NCI-H345 (cell line): ENCODE results near the gene CTTN.

ENCODE experiments used
- DNase-seq: peaks from one replicate; lab custom pipeline; 2025; lab: John Stamatoyannopoulos, UW

Gene CTTN

DNA sequence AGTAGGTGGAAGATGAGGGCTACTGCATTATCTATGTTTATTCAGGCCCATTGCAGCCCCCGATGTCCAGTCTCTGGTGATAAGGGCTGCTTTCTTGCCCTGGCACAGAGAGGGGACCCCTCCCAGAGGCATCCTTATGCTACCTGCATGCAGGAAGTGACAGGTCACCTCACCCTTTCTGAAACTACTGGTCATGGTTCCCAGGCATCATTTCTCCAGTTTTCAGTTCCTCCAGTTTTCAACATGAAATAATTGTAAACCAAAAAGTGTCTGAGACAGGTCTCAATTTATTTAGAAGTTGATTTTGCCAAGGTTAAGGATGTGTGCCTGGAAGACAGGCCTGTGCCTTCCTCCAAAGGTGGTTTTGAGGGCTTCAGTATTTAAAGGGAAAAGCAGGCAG lies 57.0 kb downstream of the CTTN start:
- DNase-seq: no peak

- DNase-seq: no peak
These were observed 58.7 kb downstream of the CTTN start for GRCh38 chr11:70456921-70457532.

- DNase-seq: no peak
These were observed 60.4 kb downstream of the CTTN start for GRCh38 chr11:70458736-70459135.

DNA sequence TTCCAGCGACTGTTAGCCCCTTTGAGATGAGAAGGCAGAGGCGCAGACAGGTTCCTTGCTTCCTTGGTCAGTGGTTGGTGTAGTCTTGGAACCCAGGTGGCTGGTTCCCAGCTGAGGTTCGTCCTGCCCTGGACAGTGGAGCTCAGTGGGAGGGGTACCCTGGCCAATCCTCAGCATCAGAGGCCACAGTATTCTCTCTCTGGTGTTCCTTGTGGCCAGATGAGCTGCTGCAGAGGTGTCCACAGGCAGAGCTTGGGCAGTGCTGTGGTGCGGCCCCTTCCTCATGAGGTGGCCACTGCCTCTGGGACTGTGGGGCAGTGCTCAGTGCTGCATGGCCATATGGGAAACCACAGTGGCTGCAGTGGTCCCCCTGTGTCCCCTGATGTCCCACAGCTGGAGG lies 61.8 kb downstream of the CTTN start:
- DNase-seq: no peak

GRCh38 chr11:70460964-70461363 lies 62.6 kb downstream of the CTTN start:
- DNase-seq: no peak

DNA sequence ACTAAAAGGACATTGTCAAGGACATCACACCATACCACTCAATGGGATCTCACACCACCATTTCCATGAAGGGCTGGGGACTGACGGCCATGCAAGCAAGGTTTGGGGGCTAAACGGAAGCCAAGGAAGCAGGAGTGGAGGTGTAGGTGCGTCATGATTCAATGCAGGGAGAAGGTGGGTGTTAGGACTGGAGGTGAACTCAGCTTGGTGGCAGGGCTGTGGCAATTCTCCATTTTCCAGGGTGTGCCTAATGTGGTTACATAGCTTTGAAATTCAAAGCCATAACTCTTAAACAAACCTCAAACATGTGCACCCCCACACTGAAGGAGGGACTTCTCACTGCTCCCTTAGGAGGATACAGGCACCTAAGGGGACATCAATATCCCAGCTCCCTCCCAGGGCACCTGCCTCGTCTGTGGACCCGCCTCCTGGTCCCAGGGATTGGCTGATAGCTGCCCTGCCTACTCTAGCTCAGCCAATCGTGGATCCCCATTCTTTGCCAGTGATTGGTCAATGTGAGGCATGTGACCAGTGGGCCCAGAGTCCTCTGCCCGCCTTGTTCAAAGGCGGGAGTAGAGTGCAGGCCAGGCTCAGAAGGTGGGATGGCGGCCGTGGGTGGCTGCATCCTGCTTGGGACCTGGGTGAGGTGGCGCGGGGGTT lies 64.6 kb downstream of the CTTN start:
- no peak for DNase-seq

- no peak for DNase-seq
These were observed 65.3 kb downstream of the CTTN start for GRCh38 chr11:70463478-70464255.

DNA sequence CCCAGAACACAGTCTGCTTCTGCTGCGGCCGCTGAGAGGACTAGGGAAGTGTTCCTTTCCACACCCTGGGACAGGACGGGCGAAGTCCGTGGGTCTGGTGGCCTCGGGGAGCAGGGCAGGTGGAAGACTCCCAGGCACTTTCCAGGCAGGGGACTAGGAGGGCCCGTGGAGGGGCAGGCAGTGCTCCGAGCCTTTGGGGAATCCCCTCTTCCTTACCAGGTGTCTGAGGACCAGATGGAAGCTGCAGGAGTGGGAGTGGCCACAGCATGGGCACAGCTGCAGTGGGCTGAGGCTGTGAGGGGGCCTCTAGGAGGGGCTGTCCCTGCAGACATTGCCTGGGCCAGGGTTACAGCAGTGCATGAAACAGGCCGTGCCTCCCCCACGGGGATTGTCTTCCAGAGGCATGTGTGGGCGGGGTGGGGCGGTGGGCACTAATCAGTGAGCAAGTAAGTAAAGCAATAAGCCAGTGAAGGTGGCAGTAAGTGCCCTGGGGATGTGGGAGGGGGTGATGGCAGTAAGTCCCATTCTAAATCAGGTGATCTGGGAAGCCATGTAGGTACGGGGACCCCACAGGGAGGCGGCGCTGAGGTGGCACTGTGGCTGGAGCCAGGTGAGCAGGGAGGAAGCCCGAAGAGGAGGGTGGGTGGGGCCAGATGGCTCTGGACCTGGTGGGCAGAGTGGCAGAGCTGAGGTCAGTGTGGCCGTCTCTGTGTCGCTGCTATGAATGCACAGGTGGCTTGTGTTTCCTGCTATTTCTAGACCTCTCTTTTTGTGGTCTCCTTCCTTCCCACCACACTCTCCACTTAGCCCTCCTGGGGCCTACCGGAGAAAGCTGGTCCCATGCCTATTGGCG lies 66.4 kb downstream of the CTTN start:
- DNase-seq: no peak

DNA sequence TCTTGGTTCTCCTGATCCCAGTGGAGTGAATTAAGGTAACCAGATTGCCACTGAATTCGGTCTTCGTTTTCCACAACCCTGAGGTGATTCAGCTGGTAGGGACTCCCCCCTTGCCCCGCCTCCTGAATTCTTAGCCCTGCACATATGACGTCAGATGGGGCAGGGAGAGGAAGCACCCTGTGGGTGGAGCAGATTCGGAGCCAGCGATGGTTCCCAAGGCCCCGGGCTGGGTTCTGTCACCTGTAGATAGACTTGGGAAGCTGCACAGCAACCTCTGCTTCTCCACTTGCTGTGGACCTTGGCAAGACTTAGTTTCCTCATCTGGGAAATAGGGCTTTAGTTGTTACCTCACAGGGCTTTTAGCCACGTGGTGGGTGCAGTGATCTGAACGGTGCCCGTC lies 67.8 kb downstream of the CTTN start:
- no peak for DNase-seq

GRCh38 chr11:70466596-70466995 lies 68.3 kb downstream of the CTTN start:
- no peak for DNase-seq

GRCh38 chr11:70467201-70468085 lies 69.1 kb downstream of the CTTN start:
- DNase-seq: peak; percentile 74

DNA sequence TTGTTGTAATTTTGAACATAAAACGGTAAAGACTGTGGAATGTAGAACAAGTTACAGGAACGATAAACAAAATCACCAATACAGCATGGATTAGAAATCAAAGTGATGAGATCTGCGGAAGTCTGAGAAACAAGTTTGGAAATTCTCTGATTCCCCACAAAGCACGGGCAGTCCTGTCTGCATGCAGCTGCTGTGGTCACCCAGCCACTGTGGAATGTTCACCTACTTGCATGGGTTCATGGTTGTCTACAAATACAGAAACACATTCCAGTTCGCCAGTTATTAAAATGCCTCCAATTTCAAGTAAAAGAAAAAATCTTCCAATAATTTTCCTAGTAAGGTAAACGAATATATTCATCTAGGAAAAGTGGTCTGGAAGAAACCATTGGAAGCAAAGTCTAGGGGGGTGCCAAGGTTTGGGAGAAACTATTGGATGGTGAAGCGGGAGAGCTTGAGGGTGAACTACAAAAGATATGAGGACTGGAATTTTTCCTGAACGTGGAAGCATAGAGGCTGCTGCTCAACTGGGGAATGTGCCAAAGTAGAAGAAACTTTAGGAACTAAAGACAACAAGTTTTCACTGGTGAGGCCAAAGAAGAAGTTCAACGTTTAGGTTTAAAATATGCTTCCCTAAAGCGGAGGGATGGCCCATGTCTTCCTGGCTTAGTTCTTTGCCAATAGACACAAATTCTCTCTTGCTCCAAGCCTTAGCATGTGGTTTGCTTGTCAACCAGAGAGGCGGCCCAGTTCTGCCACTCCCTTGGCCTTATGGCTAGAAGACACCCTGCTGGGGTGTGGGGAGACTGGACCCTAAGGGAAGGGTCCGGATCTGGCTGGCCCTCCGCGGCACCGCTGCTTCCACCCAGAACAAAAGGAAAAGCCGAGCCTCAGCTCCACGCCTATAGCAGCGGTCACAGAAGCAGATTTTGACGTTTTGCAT lies 70.2 kb downstream of the CTTN start:
- DNase-seq: no peak

DNA sequence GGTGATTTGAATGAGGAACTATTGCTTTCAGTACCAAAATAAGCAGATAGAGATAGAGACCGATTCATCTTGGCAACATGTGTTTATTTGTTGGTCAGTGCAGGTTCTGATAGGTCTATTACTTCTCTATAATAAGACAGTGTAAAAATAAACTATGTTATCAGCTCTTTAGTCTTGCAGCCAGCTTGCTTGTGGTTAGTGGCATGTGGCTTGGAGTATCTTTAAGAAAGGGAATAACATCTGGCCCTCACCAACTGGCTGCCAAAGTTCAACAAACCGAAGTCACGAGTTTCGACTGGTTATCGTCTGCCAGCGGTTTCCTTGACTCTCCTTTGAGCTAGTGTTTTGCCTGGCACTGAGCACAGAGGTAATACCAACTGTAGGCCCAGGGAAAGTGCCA lies 71.8 kb downstream of the CTTN start:
- DNase-seq: no peak

GRCh38 chr11:70471254-70471653 lies 72.9 kb downstream of the CTTN start:
- no peak for DNase-seq

- DNase-seq: no peak
These were observed 73.9 kb downstream of the CTTN start for GRCh38 chr11:70472240-70472639.

- no peak for DNase-seq
These were observed 75.0 kb downstream of the CTTN start for GRCh38 chr11:70473186-70473872.

DNA sequence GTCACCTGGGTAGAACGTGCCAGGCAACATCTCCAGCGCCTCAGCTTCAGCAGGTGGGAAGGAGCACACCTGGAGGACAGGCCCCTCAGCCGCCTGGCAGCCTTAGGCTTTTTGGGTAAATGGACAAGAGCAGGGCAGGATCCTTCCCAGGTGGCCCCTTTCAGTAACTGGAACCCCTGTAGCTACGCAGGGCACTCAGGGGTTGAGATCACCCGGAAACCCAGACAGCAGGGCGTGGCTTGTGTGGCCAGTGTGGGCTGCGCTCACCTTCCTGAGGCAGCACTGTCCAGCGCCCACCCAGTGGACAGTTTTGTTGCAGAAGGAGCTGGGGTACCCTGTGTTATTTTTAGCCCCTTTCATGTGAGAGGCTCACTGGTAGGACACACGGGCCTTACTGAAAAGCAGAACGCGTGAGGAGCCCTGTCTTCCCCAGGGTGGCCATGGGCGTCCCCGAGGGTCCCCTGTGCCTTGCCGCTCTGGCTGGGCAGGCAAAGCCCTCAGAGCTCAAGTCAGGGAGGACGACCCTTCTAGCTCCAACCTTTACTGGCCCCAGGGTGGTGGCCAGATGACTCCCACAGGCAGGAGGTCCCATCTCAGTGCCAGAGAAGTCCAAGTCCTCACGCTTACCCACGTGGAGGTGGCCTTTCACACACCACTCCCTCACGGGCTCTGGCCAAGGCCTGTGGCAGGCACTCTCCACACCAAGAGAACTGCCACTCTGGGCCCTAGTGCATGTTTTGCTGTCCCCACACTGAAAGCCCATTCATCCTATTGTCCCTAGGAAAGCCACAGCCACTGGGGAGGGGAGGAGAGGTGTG lies 75.8 kb downstream of the CTTN start:
- DNase-seq: no peak

DNA sequence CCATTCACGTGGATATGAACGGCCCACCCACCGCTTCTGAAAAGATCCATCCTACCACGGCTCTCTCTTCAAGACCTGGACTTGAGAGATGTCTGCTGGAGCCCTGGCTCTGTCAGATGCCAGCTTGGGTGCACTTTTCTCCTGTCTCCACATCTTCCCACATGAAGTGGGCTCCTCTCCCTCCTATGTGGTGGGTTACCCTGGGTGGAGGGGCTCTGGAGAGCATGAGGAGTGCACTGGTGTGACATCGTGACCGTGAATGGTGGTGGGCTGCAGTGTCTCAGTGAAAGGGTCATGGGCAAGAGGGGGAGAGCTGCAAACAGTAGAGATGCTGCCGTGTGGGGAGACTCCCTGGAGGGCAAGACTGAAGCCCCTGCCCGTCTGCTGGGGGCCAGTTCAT lies 76.4 kb downstream of the CTTN start:
- no peak for DNase-seq

GRCh38 chr11:70476669-70477068 lies 78.3 kb downstream of the CTTN start:
- no peak for DNase-seq
